ENCODE measurements around the gene SNRNP35. TPM values are rescaled to one million over a fixed set of nuclear protein-coding genes. Genes with fewer than 3 reads are reported as not detected.
A peak's percentile ranks its signal among the peaks of the same experiment; 100 is the strongest.
"Not testable (repeated sequence)": the region's sequence is repeated elsewhere in the genome, so short reads cannot be mapped to it uniquely, and the experiment has no call there.

The SNRNP35 gene
- total and polyA plus RNA-seq, 2 donors (not counting 1 experiment from before 2014, with no cell fraction given) = 33.8 to 57.8 TPM

- Histone ChIP-seq H3K4me3 (ENCODE audit: control extremely low read depth in 1 of 5, extremely low read depth in 1 of 5, insufficient read depth in 1 of 5, low read depth in 2 of 5, low read length in 4 of 5) (no peak overlapping the region), H2AFZ (ENCODE audit: insufficient read depth, low read depth, low read length, poor library complexity, severe bottlenecking) (no peak overlapping the region), H3K9me3 (ENCODE audit: control extremely low read depth in 1 of 3, control insufficient read depth in 2 of 3, insufficient read depth in 1 of 3, low read length in 2 of 3) (peaks cover 0 to 4% (median 0%) of the 10 kb centered on the region in 3 donors), H3K9ac (ENCODE audit: low read length) (no peak overlapping the region), H3K79me2 (ENCODE audit: control insufficient read depth, insufficient read depth, low read length) (peaks cover 33% of the 10 kb centered on the region), H3K27me3 (replicated peaks in 1 of 4; ENCODE audit: control extremely low read depth in 1 of 4, control insufficient read depth in 3 of 4, insufficient read depth in 4 of 4, low read length in 3 of 4) (no peaks in the 10 kb centered on the region), H3K27ac (ENCODE audit: low read length in 2 of 2) (peak overlapping the region; percentile 67 to 76), H3K36me3 (replicated peaks in 1 of 2; ENCODE audit: control extremely low read depth in 1 of 2, control insufficient read depth in 1 of 2, extremely low read depth in 1 of 2, insufficient read depth in 2 of 2, low read length in 1 of 2) (peaks cover 2 to 19% of the 10 kb centered on the region in 2 experiments), H3K4me1 (ENCODE audit: control insufficient read depth in 2 of 2, insufficient read depth in 2 of 2, low read length in 2 of 2) (peaks cover 37 to 42% of the 10 kb centered on the region in 2 donors), H3K4me2 (replicated peaks; ENCODE audit: low read depth, low read length, poor library complexity, severe bottlenecking) (no peak overlapping the region), H4K20me1 (ENCODE audit: control insufficient read depth, insufficient read depth, low read length, poor library complexity, severe bottlenecking) (no peaks in the 10 kb centered on the region)
- POLR2A ChIA-PET = interaction anchor here (0.6 to 2.6 kb wide), 4 partner anchors 17 to 63 kb away, joined by 5 to 28 read pairs (median 10); partner anchors contain the start of genes SBNO1 and SNRNP35
- DNase-seq = no peak
- Mint-ChIP-seq H3K27ac (peak overlapping the region; percentile 95), H3K9me3 (ENCODE audit: insufficient read depth) (no peaks in the 10 kb centered on the region), H3K4me3 (peak overlapping the region; percentile 29), H3K27me3 (no peaks in the 10 kb centered on the region), H3K4me1 (peaks cover 41% of the 10 kb centered on the region)
- 100% methylated on average over 3 of the region's 6 CpGs for WGBS (ENCODE audit: insufficient coverage)
- TF ChIP-seq CTCF (IDR thresholded peaks at IDR 0.05) = no peak
- no peak for TF ChIP-seq EZH2 (IDR thresholded peaks at IDR 0.05; ENCODE audit: borderline replicate concordance, insufficient read depth, low read depth, low read length, poor library complexity, severe bottlenecking)
- CTCF ChIA-PET = interaction anchor here (2.6 kb wide), 1 partner anchor 30 kb away, joined by 16 read pairs; the partner anchor contains the start of gene SNRNP35
- intact Hi-C loops (cut with micrococcal nuclease) = loop anchor here (5.0 to 10.0 kb wide), 2 partner anchors 594 to 656 kb away; partner anchors contain the start of genes CCDC62 and HIP1R
- ATAC-seq (ENCODE audit: low read depth) = no peak
Observed at GRCh38 chr12:123428591-123428990, 29.3 kb upstream of the SNRNP35 start.

GRCh38 chr12:123429101-123429500 lies 28.8 kb upstream of the SNRNP35 start:
- peak overlapping the region; percentile 29 for H3K4me3 Mint-ChIP-seq

GRCh38 chr12:123431951-123432817 lies 25.8 kb upstream of the SNRNP35 start:
- ChIA-PET CTCF (interaction anchor here (0.6 to 1.3 kb wide), 5 partner anchors 11 to 87 kb away, joined by 3 to 4 read pairs (median 3); no protein-coding TSS in a partner anchor), POLR2A (interaction anchor here (0.6 to 0.7 kb wide), 4 partner anchors 14 to 1012 kb away, joined by 3 to 6 read pairs (median 3); partner anchors contain the start of gene KMT5A)
- Histone ChIP-seq H3K27ac (ENCODE audit: low read length in 2 of 2) (peak overlapping the region; percentile 38 to 73), H3K36me3 (replicated peaks in 1 of 2; ENCODE audit: control extremely low read depth in 1 of 2, control insufficient read depth in 1 of 2, extremely low read depth in 1 of 2, insufficient read depth in 2 of 2, low read length in 1 of 2) (peaks cover 0 to 19% of the 10 kb centered on the region in 2 experiments), H3K4me1 (ENCODE audit: control insufficient read depth in 2 of 2, insufficient read depth in 2 of 2, low read length in 2 of 2) (peaks cover 47 to 62% of the 10 kb centered on the region in 2 donors), H3K4me2 (replicated peaks; ENCODE audit: low read depth, low read length, poor library complexity, severe bottlenecking) (peak overlapping the region; percentile 63), H3K4me3 (ENCODE audit: control extremely low read depth in 1 of 5, extremely low read depth in 1 of 5, insufficient read depth in 1 of 5, low read depth in 2 of 5, low read length in 4 of 5) (peak overlapping the region in 2 of 5 experiments; percentile 20 to 31), H3K9ac (ENCODE audit: low read length) (peak overlapping the region; percentile 6), H3K79me2 (ENCODE audit: control insufficient read depth, insufficient read depth, low read length) (peaks cover 53% of the 10 kb centered on the region)
- peaks cover 58% of the 10 kb centered on the region for H3K4me1 Mint-ChIP-seq
- H3K9me3 ChIP-seq (ENCODE audit: control extremely low read depth in 1 of 3, control insufficient read depth in 2 of 3, insufficient read depth in 1 of 3, low read length in 2 of 3); H2AFZ ChIP-seq (ENCODE audit: insufficient read depth, low read depth, low read length, poor library complexity, severe bottlenecking); ATAC-seq (ENCODE audit: low read depth); H4K20me1 ChIP-seq (ENCODE audit: control insufficient read depth, insufficient read depth, low read length, poor library complexity, severe bottlenecking); H3K27me3 Mint-ChIP-seq; H3K27me3 ChIP-seq (replicated peaks in 1 of 4; ENCODE audit: control extremely low read depth in 1 of 4, control insufficient read depth in 3 of 4, insufficient read depth in 4 of 4, low read length in 3 of 4); H3K9me3 Mint-ChIP-seq (ENCODE audit: insufficient read depth); intact Hi-C loops (cut with micrococcal nuclease): not testable (repeated sequence)
- H3K4me3 Mint-ChIP-seq = peak overlapping the region; percentile 78
- H3K27ac Mint-ChIP-seq = peak overlapping the region; percentile 88
- DNase-seq = peak; percentile 55
- 53% methylated on average over 13 of the region's 15 CpGs for WGBS (ENCODE audit: insufficient coverage)

More at GRCh38 chr12:123429101-123429500, 28.8 kb upstream of the SNRNP35 start:
- over 99% methylated on average over 8 of the region's 8 CpGs for WGBS (ENCODE audit: insufficient coverage)
- Histone ChIP-seq H3K4me1 (ENCODE audit: control insufficient read depth in 2 of 2, insufficient read depth in 2 of 2, low read length in 2 of 2) (peaks cover 39 to 47% of the 10 kb centered on the region in 2 donors), H3K27ac (ENCODE audit: low read length in 2 of 2) (peak overlapping the region in 1 of 2 donors; percentile 67), H3K79me2 (ENCODE audit: control insufficient read depth, insufficient read depth, low read length) (peaks cover 33% of the 10 kb centered on the region), H3K36me3 (replicated peaks in 1 of 2; ENCODE audit: control extremely low read depth in 1 of 2, control insufficient read depth in 1 of 2, extremely low read depth in 1 of 2, insufficient read depth in 2 of 2, low read length in 1 of 2) (peaks cover 2 to 19% of the 10 kb centered on the region in 2 experiments)
- not testable (repeated sequence) for H4K20me1 ChIP-seq (ENCODE audit: control insufficient read depth, insufficient read depth, low read length, poor library complexity, severe bottlenecking); H3K9me3 Mint-ChIP-seq (ENCODE audit: insufficient read depth); H3K4me3 ChIP-seq (ENCODE audit: control extremely low read depth in 1 of 5, extremely low read depth in 1 of 5, insufficient read depth in 1 of 5, low read depth in 2 of 5, low read length in 4 of 5); H3K9ac ChIP-seq (ENCODE audit: low read length); H3K27ac Mint-ChIP-seq; ATAC-seq (ENCODE audit: low read depth); DNase-seq; H3K4me2 ChIP-seq (replicated peaks; ENCODE audit: low read depth, low read length, poor library complexity, severe bottlenecking); H2AFZ ChIP-seq (ENCODE audit: insufficient read depth, low read depth, low read length, poor library complexity, severe bottlenecking); H3K27me3 ChIP-seq (replicated peaks in 1 of 4; ENCODE audit: control extremely low read depth in 1 of 4, control insufficient read depth in 3 of 4, insufficient read depth in 4 of 4, low read length in 3 of 4); H3K27me3 Mint-ChIP-seq; H3K9me3 ChIP-seq (ENCODE audit: control extremely low read depth in 1 of 3, control insufficient read depth in 2 of 3, insufficient read depth in 1 of 3, low read length in 2 of 3)
- CTCF ChIA-PET = interaction anchor here (2.6 kb wide), 1 partner anchor 30 kb away, joined by 16 read pairs; the partner anchor contains the start of gene SNRNP35
- POLR2A ChIA-PET = interaction anchor here (0.6 to 2.6 kb wide), 3 partner anchors 17 to 64 kb away, joined by 5 to 28 read pairs (median 16); partner anchors contain the start of genes SBNO1 and SNRNP35
- peaks cover 46% of the 10 kb centered on the region for H3K4me1 Mint-ChIP-seq
- intact Hi-C loops (cut with micrococcal nuclease) = loop anchor here (5.0 to 10.0 kb wide), 2 partner anchors 594 to 657 kb away; partner anchors contain the start of genes CCDC62 and HIP1R
